Liver (tissue), 9 donors: ENCODE data around the gene TCEA3. TPM values are rescaled to one million over a fixed set of nuclear protein-coding genes. Genes with fewer than 3 reads are reported as not detected.

Experiments
- DNase-seq: peaks from one replicate; pipeline ENCODE4 v3.0.0-alpha.2; 2017; ENCODE audit warnings: low spot score
- H3K27ac ChIP-seq, 2 donors: one replicate each; pipeline ENCODE4 v1.7.0; 2013; ENCODE audit warnings: inconsistent platforms in 2 of 2, low read length in 2 of 2, control low read depth in 1 of 2, low read depth in 1 of 2, mild to moderate bottlenecking in 1 of 2
- H3K27me3 ChIP-seq, 4 donors: one replicate each; pipeline versions ENCODE4 v1.6.1 to v1.7.0; 2013; ENCODE audit warnings: low read length in 3 of 4, inconsistent platforms in 1 of 4, mild to moderate bottlenecking in 1 of 4, moderate library complexity in 1 of 4; ENCODE audit not compliant: control insufficient read depth in 4 of 4, insufficient read depth in 4 of 4
- H3K36me3 ChIP-seq, 4 donors: one replicate each; pipeline versions ENCODE4 v1.6.1 to v1.7.0; 2013; ENCODE audit warnings: low read length in 3 of 4, mild to moderate bottlenecking in 3 of 4, low read depth in 1 of 4, moderate library complexity in 1 of 4; ENCODE audit not compliant: control insufficient read depth in 4 of 4, insufficient read depth in 3 of 4
- H3K4me1 ChIP-seq, 4 donors: one replicate each; pipeline versions ENCODE4 v1.6.1 to v1.7.0; 2013; ENCODE audit warnings: low read length in 3 of 4, mild to moderate bottlenecking in 3 of 4, moderate library complexity in 1 of 4; ENCODE audit not compliant: control insufficient read depth in 4 of 4, insufficient read depth in 4 of 4
- H3K4me3 ChIP-seq, 3 donors: one replicate each; pipeline versions ENCODE4 v1.6.1 to v1.7.0; 2013; ENCODE audit warnings: low read length in 3 of 3, control low read depth in 1 of 3, low read depth in 1 of 3, mild to moderate bottlenecking in 1 of 3
- H3K9ac ChIP-seq, 2 donors: one replicate each; pipeline ENCODE4 v1.7.0; 2013; ENCODE audit warnings: low read length in 2 of 2, mild to moderate bottlenecking in 2 of 2, moderate library complexity in 2 of 2, control low read depth in 1 of 2, low read depth in 1 of 2
- H3K9me3 ChIP-seq, 4 donors: one replicate each; pipeline versions ENCODE4 v1.6.1 to v1.7.0; 2013; ENCODE audit warnings: low read length in 3 of 4; ENCODE audit not compliant: control insufficient read depth in 4 of 4
- ATF3 ChIP-seq: IDR thresholded peaks from 2 replicates; pipeline ENCODE4 v1.6.1; 2016; ENCODE audit warnings: antibody characterized with exemption
- CTCF ChIP-seq: fragments of 150-350 bp; IDR thresholded peaks from 2 replicates; pipeline ENCODE4 v1.5.1; 2017; ENCODE audit warnings: improper control_type of control experiment, low read depth, low read length; ENCODE audit not compliant: missing input control
- EGR1 ChIP-seq, 2 donors: IDR thresholded peaks; 2 replicates each; pipeline ENCODE4 v1.6.1; 2016 to 2018; ENCODE audit warnings: antibody characterized with exemption in 2 of 2, low read depth in 2 of 2
- FOXA1 ChIP-seq: IDR thresholded peaks from 2 replicates; pipeline ENCODE4 v1.6.1; 2016; ENCODE audit warnings: antibody characterized with exemption
- FOXA2 ChIP-seq: IDR thresholded peaks from 2 replicates; pipeline ENCODE4 v1.6.1; 2016; ENCODE audit warnings: antibody characterized with exemption
- HNF4A ChIP-seq, 2 donors: conservative IDR thresholded peaks; 2 replicates each; pipeline ENCODE4 v1.6.1; 2016; ENCODE audit warnings: antibody characterized with exemption in 2 of 2, mild to moderate bottlenecking in 2 of 2
- HNF4G ChIP-seq: IDR thresholded peaks from 2 replicates; pipeline ENCODE4 v1.6.1; 2016; ENCODE audit warnings: antibody characterized with exemption
- JUND ChIP-seq, 2 donors: IDR thresholded peaks; 2 replicates each; pipeline ENCODE4 v1.6.1; 2016; ENCODE audit warnings: antibody characterized with exemption in 2 of 2
- NR2F2 ChIP-seq: IDR thresholded peaks from 2 replicates; pipeline ENCODE4 v1.6.1; 2016; ENCODE audit warnings: antibody characterized with exemption
- RXRA ChIP-seq, 2 donors: IDR thresholded peaks; 2 replicates each; pipeline ENCODE4 v1.6.1; 2017 to 2018; ENCODE audit warnings: antibody characterized with exemption in 2 of 2, mild to moderate bottlenecking in 1 of 2
- SP1 ChIP-seq: IDR thresholded peaks from 2 replicates; pipeline ENCODE4 v1.6.1; 2018; ENCODE audit warnings: antibody characterized with exemption, mild to moderate bottlenecking
- YY1 ChIP-seq: IDR thresholded peaks from 2 replicates; pipeline ENCODE4 v1.6.1; 2016; ENCODE audit warnings: antibody characterized with exemption, mild to moderate bottlenecking
- WGBS: extraction: QIAGEN DNeasy Blood & Tissue Kit; methylation state at CpG from one replicate; pipeline ENCODE4 v1.1.7; 2013; 5-methylcytosine and 5-hydroxymethylcytosine counted together
- polyA plus RNA-seq, 2 donors: library from polyadenylated mRNA; stranded (reverse) in 1 of 2; unstranded in 1 of 2; fragments of 200-250 nt in 1 of 2; fragments of >200 nt in 1 of 2; fragmentation: Nextera tagmentation in 1 of 2; extraction: Ambion mirVana in 1 of 2; gene quantifications; one replicate each; pipeline versions ENCODE4 v1.2.1 to v1.2.3, GENCODE V29; 2013 to 2015
- total RNA-seq, 2 donors: library from RNA; depleted of rRNA; stranded (reverse); fragments of >200 nt; gene quantifications; one replicate each; pipeline ENCODE4 v1.2.3, GENCODE V29; 2014
- TF ChIP-seq, protein P1 (sequence below): IDR thresholded peaks from 2 replicates; pipeline ENCODE4 v1.6.1; 2016; ENCODE audit warnings: antibody characterized with exemption, mild to moderate bottlenecking
- TF ChIP-seq, protein P2 (sequence below): IDR thresholded peaks from 2 replicates; pipeline ENCODE4 v1.6.1; 2016; ENCODE audit warnings: antibody characterized with exemption
- donor health status: healthy.
- donor health status: healthy.
- donor health status: healthy.
- donor health status: healthy.
- donor health status: healthy.

The TCEA3 gene
- total and polyA plus RNA-seq, 4 donors, result 29.6 to 142 (median 47.6) TPM

GRCh38 chr1:23381233-23381885, 43.2 kb downstream of the TCEA3 start:
- H3K4me1 ChIP-seq, result peaks cover 0 to 3% (median 0%) of the 10 kb centered on the region in 4 donors

DNA sequence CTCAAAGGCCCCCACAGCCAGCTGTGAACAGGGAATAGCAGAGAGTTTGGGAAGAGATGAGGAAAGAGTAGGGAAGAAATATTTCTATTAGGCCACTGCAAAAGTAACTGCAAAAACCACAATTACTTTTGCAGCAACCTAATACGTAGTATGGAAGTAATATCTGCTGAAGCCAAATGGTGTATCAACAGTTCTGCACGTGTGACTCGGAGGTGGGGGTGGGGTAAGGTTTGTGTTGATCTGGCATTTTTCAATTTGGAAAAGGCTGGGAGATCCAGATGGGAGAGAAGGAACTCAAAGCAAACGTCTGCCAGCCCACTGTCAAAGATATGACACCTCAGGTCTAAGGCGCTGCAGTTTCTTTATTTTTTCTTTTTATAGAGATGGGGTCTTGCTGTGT, 43.8 kb downstream of the TCEA3 start:
- no peaks in the 10 kb centered on the region for H3K27me3 ChIP-seq
- no peak for DNase-seq
- 65% methylated on average over 5 of the region's 5 CpGs for WGBS
- H3K4me1 ChIP-seq, result peaks cover 0 to 3% (median 0%) of the 10 kb centered on the region in 4 donors
- H3K9ac ChIP-seq, result no peak overlapping the region
- H3K9me3 ChIP-seq, result no peaks in the 10 kb centered on the region
- H3K36me3 ChIP-seq, result peaks cover 4 to 33% (median 19%) of the 10 kb centered on the region in 4 donors
- no peak overlapping the region for H3K27ac ChIP-seq
- H3K4me3 ChIP-seq, result no peak overlapping the region
- TF ChIP-seq, protein P1, sequence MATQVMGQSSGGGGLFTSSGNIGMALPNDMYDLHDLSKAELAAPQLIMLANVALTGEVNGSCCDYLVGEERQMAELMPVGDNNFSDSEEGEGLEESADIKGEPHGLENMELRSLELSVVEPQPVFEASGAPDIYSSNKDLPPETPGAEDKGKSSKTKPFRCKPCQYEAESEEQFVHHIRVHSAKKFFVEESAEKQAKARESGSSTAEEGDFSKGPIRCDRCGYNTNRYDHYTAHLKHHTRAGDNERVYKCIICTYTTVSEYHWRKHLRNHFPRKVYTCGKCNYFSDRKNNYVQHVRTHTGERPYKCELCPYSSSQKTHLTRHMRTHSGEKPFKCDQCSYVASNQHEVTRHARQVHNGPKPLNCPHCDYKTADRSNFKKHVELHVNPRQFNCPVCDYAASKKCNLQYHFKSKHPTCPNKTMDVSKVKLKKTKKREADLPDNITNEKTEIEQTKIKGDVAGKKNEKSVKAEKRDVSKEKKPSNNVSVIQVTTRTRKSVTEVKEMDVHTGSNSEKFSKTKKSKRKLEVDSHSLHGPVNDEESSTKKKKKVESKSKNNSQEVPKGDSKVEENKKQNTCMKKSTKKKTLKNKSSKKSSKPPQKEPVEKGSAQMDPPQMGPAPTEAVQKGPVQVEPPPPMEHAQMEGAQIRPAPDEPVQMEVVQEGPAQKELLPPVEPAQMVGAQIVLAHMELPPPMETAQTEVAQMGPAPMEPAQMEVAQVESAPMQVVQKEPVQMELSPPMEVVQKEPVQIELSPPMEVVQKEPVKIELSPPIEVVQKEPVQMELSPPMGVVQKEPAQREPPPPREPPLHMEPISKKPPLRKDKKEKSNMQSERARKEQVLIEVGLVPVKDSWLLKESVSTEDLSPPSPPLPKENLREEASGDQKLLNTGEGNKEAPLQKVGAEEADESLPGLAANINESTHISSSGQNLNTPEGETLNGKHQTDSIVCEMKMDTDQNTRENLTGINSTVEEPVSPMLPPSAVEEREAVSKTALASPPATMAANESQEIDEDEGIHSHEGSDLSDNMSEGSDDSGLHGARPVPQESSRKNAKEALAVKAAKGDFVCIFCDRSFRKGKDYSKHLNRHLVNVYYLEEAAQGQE, result no peak
- TF ChIP-seq FOXA1 (no peak), NR2F2 (no peak), YY1 (no peak), CTCF (no peak), ATF3 (no peak)
- TF ChIP-seq, protein P2, sequence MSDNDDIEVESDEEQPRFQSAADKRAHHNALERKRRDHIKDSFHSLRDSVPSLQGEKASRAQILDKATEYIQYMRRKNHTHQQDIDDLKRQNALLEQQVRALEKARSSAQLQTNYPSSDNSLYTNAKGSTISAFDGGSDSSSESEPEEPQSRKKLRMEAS, result no peak

More at GRCh38 chr1:23381233-23381885, 43.2 kb downstream of the TCEA3 start:
- Histone ChIP-seq H3K4me3 (no peak overlapping the region), H3K9ac (no peak overlapping the region), H3K27ac (no peak overlapping the region), H3K9me3 (no peaks in the 10 kb centered on the region), H3K36me3 (peaks cover 4 to 35% (median 21%) of the 10 kb centered on the region in 4 donors), H3K27me3 (no peaks in the 10 kb centered on the region)
- no peak for TF ChIP-seq JUND (IDR thresholded peaks at IDR 0.05)
- TF ChIP-seq, protein P2, result no peak
- TF ChIP-seq ATF3, result no peak
- no peak for TF ChIP-seq FOXA1
- TF ChIP-seq NR2F2, result no peak
- TF ChIP-seq EGR1 (IDR thresholded peaks at IDR 0.05; ENCODE audit: low read depth in 2 of 2), result no peak
- TF ChIP-seq FOXA2, result no peak
- TF ChIP-seq, protein P1, result no peak
- TF ChIP-seq RXRA (IDR thresholded peaks at IDR 0.05), result no peak
- no peak for TF ChIP-seq YY1
- no peak for TF ChIP-seq HNF4A (conservative IDR thresholded peaks at IDR 0.05)
- no peak for TF ChIP-seq HNF4G
- no peak for TF ChIP-seq SP1
- no peak for TF ChIP-seq CTCF
- 91% methylated on average over 5 of the region's 5 CpGs for WGBS
- DNase-seq, result no peak
